ENCODE measurements around the gene SERPINE1.

SERPINE1 gene

GRCh38 chr7:101165958-101166647 is 39.2 kb downstream of the SERPINE1 start:
- no peak for DNase-seq (ENCODE audit: low read depth)
- TF ChIP-seq MAX (IDR thresholded peaks at IDR 0.05; ENCODE audit: low read depth, low read length): no peak
- no peak for TF ChIP-seq POLR2A (IDR thresholded peaks at IDR 0.05; ENCODE audit: extremely low read depth, insufficient read length)
- TF ChIP-seq MYC (IDR thresholded peaks at IDR 0.05; ENCODE audit: low read depth, low read length): no peak
- no peak for TF ChIP-seq CTCF (IDR thresholded peaks at IDR 0.05; ENCODE audit: low read depth, low read length)
- no peak overlapping the region for H3K4me3 ChIP-seq (ENCODE audit: low read depth, low read length)

GRCh38 chr7:101166648-101166908 is 39.7 kb downstream of the SERPINE1 start:
- H3K4me3 ChIP-seq (ENCODE audit: low read depth, low read length): no peak overlapping the region
- DNase-seq (ENCODE audit: low read depth): peak; percentile 43
- TF ChIP-seq CTCF (IDR thresholded peaks at IDR 0.05; ENCODE audit: low read depth, low read length): no peak
- TF ChIP-seq MYC (IDR thresholded peaks at IDR 0.05; ENCODE audit: low read depth, low read length): no peak
- no peak for TF ChIP-seq MAX (IDR thresholded peaks at IDR 0.05; ENCODE audit: low read depth, low read length)
- TF ChIP-seq POLR2A (IDR thresholded peaks at IDR 0.05; ENCODE audit: extremely low read depth, insufficient read length): no peak

GRCh38 chr7:101166909-101167644 is 40.2 kb downstream of the SERPINE1 start:
- no peak overlapping the region for H3K4me3 ChIP-seq (ENCODE audit: low read depth, low read length)
- no peak for DNase-seq (ENCODE audit: low read depth)
- TF ChIP-seq POLR2A (IDR thresholded peaks at IDR 0.05; ENCODE audit: extremely low read depth, insufficient read length) (no peak), CTCF (IDR thresholded peaks at IDR 0.05; ENCODE audit: low read depth, low read length) (no peak), MYC (IDR thresholded peaks at IDR 0.05; ENCODE audit: low read depth, low read length) (no peak), MAX (IDR thresholded peaks at IDR 0.05; ENCODE audit: low read depth, low read length) (no peak)

GRCh38 chr7:101167645-101168411 is 40.9 kb downstream of the SERPINE1 start:
- no peak for TF ChIP-seq CTCF (IDR thresholded peaks at IDR 0.05; ENCODE audit: low read depth, low read length)
- no peak for TF ChIP-seq POLR2A (IDR thresholded peaks at IDR 0.05; ENCODE audit: extremely low read depth, insufficient read length)
- TF ChIP-seq MYC (IDR thresholded peaks at IDR 0.05; ENCODE audit: low read depth, low read length): no peak
- no peak for TF ChIP-seq MAX (IDR thresholded peaks at IDR 0.05; ENCODE audit: low read depth, low read length)
- no peak overlapping the region for H3K4me3 ChIP-seq (ENCODE audit: low read depth, low read length)
- DNase-seq (ENCODE audit: low read depth): no peak

- TF ChIP-seq MYC (IDR thresholded peaks at IDR 0.05; ENCODE audit: low read depth, low read length) (no peak), CTCF (IDR thresholded peaks at IDR 0.05; ENCODE audit: low read depth, low read length) (no peak), POLR2A (IDR thresholded peaks at IDR 0.05; ENCODE audit: extremely low read depth, insufficient read length) (no peak), MAX (IDR thresholded peaks at IDR 0.05; ENCODE audit: low read depth, low read length) (no peak)
- DNase-seq (ENCODE audit: low read depth): no peak
- no peak overlapping the region for H3K4me3 ChIP-seq (ENCODE audit: low read depth, low read length)
Measured at GRCh38 chr7:101168412-101169049, 41.6 kb downstream of the SERPINE1 start.
